Frontal cortex (tissue), 4 donors: Measurements from ENCODE around the gene ZRANB1. TPM values are rescaled to one million over a fixed set of nuclear protein-coding genes. Genes with fewer than 3 reads are reported as not detected.

ENCODE experiments used
- DNase-seq, 2 donors: peaks; one replicate each; pipeline ENCODE4 v3.0.0; 2012; ENCODE audit warnings: low spot score in 2 of 2
- FAIRE-seq: peaks from 2 replicates; lab custom pipeline; 2012; peaks lifted over from hg19 to GRCh38; lab: Jason Lieb, UNC
- total RNA-seq: library from RNA; depleted of rRNA; stranded (reverse); fragments of >200 nt; gene quantifications from one replicate; pipeline ENCODE4 v1.2.3, GENCODE V29; 2014
- donor health status: control.
- donor health status: control.
- donor health status: control.

ZRANB1 gene
- total RNA-seq, 1 donor from 2014 or later: 84.8 TPM

DNA sequence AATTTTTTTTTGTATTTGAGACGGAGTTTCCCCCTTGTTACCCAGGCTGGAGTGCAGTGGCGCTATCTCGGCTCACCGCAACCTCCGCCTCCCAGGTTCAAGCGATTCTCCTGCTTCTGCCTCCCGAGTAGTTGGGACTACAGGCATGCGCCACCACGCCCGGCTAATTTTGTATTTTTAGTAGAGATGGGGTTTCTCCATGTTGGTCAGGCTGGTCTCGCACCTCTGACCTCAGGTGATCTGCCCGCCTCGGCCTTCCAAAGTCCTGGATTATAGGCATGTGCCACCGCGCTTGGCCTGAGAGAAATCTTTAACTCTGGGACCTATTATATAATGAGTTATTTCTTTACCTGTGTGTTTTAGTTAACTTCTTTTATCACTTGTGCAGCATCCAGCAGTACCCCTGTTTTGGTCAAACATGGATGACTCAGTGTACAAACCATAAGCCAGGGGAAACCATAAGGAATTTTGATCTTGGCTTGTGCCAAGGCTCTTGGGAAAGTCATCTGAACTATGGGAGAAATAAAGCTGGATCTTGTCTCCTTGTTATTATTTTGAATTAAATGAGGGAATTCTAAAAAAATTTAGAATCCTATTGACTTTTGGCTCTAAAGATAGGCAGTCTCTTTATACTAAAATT is 23.6 kb upstream of the ZRANB1 start:
- no peak for DNase-seq
- FAIRE-seq: no peak

DNA sequence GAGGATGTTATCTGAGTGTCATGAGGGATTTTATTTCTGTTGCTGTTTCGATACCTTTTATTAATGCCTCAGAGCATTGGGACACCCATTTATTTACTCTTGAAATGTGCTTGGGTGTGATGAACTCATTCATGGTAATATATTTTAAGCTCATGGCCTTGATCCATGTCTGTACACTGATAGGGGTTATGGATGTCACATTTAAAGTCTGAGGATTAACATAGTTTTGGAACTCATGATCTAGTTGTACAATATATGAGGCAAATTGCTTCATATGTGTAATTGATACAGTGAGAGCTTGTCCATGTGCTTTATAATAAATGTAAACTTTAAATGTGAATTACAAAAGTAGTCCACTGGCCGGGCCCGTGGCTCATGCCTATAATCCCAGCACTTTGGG is 23.0 kb upstream of the ZRANB1 start:
- DNase-seq: no peak
- FAIRE-seq: no peak

DNA sequence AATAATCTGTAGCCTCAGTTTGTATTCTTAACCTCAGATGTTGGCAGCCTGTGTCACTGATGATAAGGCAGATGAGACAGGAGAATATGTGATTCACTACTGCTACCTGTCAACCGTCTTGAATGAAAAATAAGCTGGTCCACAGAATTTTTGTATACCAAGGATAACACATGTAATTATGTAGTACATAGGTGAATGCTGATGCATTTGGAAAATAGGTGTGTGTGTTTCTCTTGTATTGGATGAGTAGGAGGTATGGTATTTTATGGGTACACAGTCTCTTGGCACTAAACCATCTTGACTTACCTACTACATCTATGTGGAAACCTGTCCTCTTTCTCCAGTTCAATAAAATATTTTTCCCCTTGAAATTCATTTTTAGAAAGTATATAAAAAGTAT is 20.7 kb upstream of the ZRANB1 start:
- DNase-seq (no peak), FAIRE-seq (no peak)

DNA sequence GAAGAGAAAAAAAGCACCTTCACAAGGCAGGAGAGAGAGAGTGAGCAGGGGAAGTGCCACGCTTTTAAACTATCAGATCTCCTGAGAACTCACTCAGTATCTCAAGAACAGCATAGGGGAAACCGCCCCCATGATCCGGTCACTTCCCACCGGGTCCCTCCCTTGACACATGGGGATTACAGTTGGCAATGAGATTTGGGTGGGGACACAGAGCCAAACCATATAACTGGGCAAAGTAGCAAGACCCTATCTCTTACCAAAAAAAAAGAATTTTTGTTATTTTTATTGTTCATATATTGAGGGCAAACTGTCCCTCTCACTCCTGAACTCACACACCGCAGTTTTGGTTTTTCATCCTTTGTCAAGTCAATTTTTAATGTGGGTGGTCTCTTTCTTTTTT is 18.2 kb upstream of the ZRANB1 start:
- DNase-seq (no peak), FAIRE-seq (no peak)

DNA sequence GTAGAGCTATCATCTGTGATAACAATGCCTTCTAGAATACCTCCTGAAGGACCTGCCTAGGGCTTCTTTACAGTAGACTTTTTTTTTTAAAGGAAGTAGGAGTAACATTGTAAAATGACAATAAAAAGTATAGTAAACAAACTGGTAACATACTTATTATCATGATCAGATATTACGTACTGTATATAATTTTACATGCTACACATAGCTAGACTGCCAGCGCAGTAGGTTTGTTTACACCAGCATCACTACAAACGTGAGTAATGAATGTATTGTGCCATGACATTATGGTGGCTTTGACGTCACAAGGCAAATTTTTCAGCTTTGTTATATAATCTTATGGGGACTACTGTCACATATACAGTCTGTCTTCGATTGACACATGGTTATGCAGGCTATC is 15.4 kb upstream of the ZRANB1 start:
- FAIRE-seq (no peak), DNase-seq (no peak)

DNA sequence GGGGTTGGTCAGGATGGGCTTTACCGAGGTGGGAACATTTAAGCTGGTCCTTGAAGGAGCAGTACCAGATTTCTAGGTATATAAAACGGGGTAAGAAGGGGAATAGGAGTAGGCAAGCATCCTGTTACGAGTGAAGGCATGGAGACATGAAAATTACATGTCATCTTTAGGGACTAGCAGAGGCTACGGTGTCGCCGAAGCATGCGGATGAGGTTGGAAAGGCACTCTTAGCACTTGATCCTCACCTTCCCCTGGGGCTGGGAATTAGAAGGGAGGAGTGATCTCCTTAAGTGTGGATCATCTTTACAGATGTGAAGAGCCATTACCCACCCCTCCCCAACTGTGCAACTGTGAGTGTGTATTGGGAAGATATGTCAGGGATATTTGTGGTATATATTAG is 13.8 kb upstream of the ZRANB1 start:
- DNase-seq: no peak
- FAIRE-seq: no peak

DNA sequence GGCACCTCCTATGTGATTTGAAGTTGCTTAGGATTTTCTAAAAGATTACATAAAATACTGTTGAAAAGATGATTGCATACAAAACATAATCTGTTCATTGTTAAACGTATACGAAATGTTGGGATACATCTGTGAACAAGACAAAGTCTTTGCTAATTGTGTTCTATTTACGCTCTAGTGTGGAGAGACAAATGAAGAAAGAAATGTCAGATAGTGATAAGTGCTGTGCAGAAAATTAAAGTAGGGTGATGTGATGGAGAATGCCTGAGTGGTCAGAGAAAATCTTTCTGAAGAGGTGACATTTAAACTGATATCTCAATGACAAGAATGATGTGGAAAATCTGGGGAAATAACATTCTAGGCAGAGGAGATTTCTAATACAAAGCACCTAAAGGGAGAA is 13.4 kb upstream of the ZRANB1 start:
- FAIRE-seq (no peak), DNase-seq (no peak)

DNA sequence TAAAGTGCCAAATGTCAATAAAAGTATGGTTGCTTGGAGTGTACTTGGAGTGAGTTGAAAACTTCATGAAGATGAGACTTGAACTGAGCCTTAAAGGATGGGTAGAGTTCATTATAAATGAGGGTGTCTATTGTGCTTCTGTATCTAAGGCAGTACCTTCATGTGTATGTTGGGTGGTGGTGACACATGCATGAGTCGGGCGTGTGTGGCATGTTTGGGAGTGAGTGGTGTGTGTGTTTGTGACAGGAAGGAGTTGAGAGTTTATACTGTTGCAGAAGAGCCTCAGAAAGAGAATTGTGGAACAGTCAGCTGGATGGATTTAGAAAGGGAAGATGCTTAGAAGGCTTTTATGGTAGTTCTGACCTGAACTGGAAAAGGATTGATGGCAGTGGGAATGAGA is 6.0 kb upstream of the ZRANB1 start:
- no peak for FAIRE-seq

DNA sequence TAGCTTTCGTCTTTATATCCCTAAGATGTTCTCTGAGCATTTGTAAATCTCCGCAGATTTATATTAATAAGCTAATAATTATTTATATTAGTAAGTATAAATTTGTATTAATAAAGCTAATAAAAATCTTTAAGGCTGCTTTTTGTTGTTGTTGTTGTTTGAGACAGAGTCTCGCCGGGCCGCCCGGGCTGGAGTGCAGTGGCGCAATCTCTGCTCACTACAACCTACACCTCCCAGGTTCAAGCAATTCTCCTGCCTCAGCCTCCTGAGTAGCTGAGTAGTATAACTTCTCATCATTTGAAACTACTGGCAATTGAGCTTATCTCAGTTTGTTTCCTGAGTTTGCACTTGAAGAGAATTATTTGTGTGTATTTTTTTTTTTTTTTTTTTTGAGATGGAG is 5.1 kb upstream of the ZRANB1 start:
- FAIRE-seq (no peak), DNase-seq (no peak)

More for the DNA sequence above, 6.0 kb upstream of the ZRANB1 start:
- DNase-seq: no peak

DNA sequence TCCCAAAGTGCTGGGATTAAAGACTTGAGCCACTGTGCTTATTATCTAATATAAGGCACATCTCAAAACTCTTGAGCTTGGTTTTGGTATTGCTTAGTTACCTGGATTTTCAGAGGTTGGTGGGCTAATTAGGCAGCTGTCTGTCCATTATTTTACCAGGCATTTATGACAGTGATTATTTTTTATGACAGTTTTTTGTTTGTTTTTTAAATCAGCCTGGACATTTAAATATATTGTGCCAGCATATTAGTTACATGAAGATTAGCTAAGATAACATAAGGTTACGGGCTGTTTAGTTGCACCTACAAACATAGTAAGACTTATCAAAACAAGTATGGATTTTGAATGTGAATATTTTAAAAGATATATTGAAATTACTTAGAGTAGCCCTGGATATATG is 2.6 kb upstream of the ZRANB1 start:
- FAIRE-seq (no peak), DNase-seq (no peak)

DNA sequence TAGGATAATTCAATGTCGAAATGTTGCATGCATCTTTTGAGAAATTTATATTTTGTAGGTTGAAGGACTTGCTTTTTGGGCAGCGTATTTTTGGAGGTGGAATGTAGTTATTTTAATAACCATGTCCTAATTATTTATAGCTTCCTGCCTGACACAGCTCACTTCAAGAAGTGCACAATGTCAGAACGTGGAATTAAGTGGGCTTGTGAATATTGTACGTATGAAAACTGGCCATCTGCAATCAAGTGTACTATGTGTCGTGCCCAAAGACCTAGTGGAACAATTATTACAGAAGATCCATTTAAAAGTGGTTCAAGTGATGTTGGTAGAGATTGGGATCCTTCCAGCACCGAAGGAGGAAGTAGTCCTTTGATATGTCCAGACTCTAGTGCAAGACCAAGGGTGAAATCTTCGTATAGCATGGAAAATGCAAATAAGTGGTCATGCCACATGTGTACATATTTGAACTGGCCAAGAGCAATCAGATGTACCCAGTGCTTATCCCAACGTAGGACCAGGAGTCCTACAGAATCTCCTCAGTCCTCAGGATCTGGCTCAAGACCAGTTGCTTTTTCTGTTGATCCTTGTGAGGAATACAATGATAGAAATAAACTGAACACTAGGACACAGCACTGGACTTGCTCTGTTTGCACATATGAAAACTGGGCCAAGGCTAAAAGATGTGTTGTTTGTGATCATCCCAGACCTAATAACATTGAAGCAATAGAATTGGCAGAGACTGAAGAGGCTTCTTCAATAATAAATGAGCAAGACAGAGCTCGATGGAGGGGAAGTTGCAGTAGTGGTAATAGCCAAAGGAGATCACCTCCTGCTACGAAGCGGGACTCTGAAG is 620 bp downstream of the ZRANB1 start:
- no peak for FAIRE-seq

DNA sequence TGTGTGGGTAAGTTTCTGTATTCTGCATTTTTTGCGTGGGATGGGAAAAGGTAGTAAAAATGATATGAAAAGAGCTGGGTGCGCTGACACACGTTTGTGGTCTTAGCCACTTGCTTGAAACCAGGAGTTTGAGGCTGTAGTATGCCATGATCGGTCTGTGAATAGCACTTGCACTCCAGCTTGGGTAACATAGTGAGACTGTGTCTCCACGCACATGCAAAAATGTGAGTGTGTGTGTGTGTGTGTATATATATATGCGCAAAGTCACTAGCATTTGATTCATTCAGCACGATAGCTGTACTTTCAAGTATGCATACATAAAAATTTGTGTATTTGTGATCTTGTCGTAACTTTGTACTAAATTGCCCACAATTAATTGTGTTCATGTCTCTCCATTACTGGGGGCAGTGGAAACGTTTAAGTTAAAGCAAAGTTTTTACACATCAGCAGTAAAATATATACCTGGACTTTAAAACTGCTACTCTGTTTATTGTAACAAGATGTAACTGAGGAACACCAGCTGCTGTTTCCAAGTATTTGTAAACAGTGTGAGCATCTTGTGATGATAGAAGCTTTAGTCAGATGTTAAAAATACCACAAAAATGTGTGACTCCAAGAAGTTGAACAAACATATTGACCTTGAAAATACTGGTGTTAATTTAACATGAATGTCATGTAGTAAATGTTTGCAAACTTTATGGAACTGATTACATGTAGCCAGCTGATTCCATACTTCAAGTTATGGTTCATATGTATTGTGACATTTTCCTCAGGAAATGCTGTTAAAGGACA is 1.6 kb downstream of the ZRANB1 start:
- DNase-seq (no peak), FAIRE-seq (no peak)

More for the DNA sequence above, 620 bp downstream of the ZRANB1 start:
- DNase-seq: no peak

DNA sequence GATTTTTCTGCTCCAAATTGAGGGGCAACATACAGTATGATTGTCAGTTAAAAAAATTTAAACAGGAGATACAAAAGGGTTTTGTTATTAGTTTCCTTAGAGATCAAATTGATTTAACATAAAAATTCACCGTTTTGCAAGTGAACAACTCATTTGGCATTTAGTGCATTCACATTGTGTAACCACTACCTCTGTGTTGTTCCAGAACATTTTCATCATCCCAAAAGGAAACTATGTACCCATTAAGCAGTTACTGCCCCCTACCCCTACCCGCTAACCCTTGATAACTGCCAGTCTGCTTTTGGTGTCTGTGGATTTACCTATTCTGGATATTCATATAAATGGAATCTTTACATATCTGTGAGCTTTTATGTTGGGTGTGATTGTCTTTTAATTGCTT is 3.1 kb downstream of the ZRANB1 start:
- FAIRE-seq (no peak), DNase-seq (no peak)

DNA sequence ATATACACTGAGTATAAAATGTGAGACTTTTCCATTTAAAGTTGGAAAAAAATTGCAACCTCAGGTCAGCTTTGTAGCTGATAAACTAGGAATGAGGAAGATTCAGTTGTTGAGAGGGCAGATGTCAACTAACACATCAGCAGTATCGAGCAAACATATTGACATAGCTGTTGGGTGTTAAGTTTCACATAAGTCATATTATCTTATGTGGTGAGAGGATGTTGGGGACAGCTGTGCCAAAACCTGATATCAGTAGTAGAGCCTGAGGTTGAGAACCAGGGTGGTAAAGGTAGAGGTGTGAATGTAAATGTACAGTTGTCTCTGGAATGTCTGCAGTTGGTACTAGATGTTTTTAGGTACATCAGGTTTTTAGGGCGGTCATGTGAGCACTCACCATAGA is 5.0 kb downstream of the ZRANB1 start:
- FAIRE-seq: no peak
- DNase-seq: no peak

DNA sequence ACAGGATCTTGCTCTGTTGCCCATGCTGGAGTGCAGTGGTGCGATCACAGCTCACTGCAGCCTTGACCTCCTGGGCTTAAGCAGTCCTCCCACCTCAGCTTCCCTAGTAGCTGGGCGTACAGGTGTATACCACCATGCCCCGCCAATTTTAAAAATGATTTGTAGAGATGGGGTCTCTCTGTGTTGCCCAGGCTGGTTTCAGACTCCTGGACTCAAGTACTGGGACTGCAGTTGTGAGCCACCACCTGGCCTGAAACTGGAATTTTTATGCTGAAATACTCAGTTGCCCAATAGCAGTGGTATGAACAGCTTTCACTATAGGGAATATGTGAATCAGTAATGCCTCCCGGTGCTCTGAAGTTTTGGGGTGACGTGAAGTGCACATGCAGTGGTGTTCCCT is 7.6 kb downstream of the ZRANB1 start:
- FAIRE-seq (no peak), DNase-seq (no peak)

DNA sequence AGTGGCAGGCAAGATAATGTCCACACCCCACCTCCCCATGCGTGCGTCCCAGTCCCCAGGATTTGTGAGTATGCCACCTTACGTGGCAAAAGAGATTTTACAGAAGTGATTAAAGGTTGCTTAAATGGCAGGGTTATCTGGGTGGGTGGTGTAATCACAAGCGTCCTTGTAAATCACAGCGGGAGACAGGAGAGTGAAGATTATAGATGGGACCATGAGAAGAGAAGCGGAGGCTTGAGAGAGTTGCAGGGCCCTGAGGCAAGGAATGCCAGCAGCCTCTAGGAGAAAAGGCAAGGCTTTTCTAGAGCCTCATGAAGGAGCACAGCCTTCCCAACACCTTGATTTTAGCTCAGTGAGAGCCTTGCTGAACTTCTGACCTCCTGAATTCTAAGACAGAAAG is 10.2 kb downstream of the ZRANB1 start:
- FAIRE-seq (no peak), DNase-seq (no peak)

DNA sequence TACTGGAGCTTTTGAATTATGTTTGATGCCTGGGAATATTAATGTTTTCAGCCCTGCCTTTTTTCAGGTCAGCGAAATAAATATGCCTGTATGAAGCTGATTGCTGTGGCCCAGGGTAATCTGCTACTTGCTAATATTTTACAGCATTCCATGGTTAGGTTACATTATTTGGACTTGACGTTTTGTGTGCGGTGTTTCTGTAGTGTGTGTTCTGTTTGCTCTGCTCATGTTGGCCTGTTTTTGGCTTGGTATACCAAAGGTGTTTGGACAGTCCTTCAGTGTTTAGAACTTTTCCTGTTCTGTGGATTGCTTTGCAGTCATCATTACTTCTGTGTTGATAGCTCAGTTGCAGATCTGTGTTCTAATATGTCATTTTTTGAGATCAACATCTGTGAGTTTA is 11.5 kb downstream of the ZRANB1 start:
- FAIRE-seq: no peak
- no peak for DNase-seq

DNA sequence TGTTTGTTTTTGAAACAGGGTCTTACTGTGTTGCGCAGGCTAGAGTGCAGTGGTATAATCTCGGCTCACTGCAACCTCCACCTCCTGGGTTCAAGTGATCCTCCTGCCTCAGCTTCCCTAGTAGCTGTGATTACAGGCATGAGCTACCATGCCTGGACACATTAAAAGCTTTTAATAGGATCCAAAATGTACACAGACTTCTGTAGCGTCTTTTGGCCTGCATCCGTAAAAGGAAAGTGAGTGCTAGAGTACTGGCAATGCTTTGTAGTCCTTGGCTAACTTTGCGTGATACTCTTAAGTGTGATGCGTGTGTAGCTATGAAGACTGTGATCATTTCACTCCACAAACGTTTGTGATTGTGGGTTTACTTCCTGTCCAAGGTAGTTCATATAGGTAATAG is 13.3 kb downstream of the ZRANB1 start:
- no peak for FAIRE-seq
- no peak for DNase-seq

DNA sequence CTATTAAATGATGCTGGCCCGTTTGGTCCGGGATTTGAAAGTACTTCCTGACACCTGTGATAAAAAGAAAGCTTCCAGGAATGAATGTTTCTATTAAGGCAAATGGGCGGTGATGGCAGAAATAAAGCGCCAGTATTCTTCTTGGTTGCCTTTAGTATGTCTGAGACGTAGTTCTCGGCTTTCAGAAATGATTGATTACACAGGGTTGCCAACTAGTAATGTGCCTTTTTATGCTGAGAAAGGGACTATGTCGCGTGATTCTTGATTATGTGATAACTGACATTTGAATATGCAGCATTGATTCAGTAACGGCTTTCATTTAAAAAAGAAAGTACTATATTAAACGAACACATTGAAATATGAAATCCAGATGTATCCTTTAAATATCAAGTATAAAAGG is 13.9 kb downstream of the ZRANB1 start:
- no peak for DNase-seq
- FAIRE-seq: no peak

DNA sequence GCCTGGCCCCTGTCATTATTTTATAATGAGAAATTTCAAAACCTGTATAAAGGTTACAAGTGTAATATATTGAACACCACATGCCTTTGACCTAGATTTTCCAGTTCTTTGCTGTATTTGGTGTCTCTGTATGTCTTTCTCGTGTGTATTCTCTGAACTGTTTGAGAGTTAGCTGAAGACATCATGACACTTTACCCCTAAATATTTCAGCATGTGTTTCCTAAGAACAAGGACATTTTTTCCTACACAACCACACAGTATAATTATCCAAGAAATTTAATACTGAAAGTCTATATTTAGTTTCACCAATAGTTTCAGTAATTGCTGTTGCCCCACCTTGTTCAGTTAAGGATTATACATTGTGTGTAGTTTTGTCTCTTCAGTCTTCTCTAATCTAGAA is 14.8 kb downstream of the ZRANB1 start:
- FAIRE-seq (no peak), DNase-seq (no peak)

DNA sequence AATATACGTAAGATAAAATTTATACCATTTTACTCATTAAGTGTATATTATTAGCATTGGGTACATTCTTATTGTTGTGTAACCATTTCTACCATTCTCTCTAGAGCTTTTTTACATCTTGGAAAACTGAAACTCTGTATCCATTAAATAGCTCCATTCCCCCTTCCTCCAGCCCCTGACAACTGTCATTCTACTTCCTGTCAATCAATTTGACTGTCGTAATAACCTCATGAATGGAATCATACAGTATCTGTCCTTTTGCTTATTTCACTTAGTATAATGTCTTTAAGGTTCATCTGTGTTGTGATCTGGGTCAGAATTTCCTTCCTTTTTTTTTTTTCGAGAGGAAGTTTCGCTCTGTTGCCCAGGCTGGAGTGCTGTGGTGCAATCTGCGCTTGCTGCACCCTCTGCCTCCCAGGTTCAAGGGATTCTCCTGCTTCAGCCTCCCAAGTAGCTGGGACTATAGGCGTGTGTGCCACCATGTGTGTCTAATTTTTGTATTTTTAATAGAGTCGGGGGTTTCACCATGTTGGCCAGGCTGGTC is 15.6 kb downstream of the ZRANB1 start:
- FAIRE-seq (no peak), DNase-seq (no peak)
